ENCODE measurements around the gene GSTM2. TPM values are rescaled to one million over a fixed set of nuclear protein-coding genes. Genes with fewer than 3 reads are reported as not detected.

GSTM2 gene
- total RNA-seq, 1 experiment from 2014 or later = 14.9 TPM

DNA sequence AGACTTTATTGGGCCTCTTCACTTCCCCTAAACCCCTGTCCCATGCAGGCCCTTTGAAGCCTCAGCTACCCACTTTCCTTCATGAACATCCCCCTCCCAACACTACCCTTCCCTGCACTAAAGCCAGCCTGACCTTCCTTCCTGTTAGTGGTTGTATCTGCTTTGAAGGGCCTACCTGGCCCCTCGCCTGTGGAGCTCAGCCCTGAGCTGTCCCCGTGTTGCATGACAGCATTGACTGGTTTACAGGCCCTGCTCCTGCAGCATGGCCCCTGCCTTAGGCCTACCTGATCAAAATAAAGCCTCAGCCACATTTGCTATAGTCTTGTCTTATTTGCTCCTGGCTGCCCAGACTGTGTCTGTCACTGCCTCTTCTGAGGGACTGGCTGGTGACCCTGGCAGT is 6.5 kb upstream of the GSTM2 start:
- no peaks in the 10 kb centered on the region for H3K79me2 ChIP-seq (ENCODE audit: insufficient read depth, low read length)
- no peaks in the 10 kb centered on the region for H3K23me2 ChIP-seq (ENCODE audit: insufficient read length, low read depth, low read length, poor library complexity, severe bottlenecking)
- no peak overlapping the region for H3T11ph ChIP-seq (ENCODE audit: low read length)
- no peak overlapping the region for H2BK20ac ChIP-seq (ENCODE audit: low read depth, low read length, poor library complexity, severe bottlenecking)
- no peak overlapping the region for H2AFZ ChIP-seq (ENCODE audit: low read length)
- TF ChIP-seq, protein P1, sequence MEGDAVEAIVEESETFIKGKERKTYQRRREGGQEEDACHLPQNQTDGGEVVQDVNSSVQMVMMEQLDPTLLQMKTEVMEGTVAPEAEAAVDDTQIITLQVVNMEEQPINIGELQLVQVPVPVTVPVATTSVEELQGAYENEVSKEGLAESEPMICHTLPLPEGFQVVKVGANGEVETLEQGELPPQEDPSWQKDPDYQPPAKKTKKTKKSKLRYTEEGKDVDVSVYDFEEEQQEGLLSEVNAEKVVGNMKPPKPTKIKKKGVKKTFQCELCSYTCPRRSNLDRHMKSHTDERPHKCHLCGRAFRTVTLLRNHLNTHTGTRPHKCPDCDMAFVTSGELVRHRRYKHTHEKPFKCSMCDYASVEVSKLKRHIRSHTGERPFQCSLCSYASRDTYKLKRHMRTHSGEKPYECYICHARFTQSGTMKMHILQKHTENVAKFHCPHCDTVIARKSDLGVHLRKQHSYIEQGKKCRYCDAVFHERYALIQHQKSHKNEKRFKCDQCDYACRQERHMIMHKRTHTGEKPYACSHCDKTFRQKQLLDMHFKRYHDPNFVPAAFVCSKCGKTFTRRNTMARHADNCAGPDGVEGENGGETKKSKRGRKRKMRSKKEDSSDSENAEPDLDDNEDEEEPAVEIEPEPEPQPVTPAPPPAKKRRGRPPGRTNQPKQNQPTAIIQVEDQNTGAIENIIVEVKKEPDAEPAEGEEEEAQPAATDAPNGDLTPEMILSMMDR (conservative IDR thresholded peaks at IDR 0.05) = no peak
- H3K18ac ChIP-seq (ENCODE audit: insufficient read length, low read depth, low read length) = no peak overlapping the region
- no peak overlapping the region for H3K27ac Mint-ChIP-seq
- H3K4me2 ChIP-seq (ENCODE audit: insufficient read depth, insufficient read length, low read length) = no peak overlapping the region
- H3K9ac ChIP-seq (ENCODE audit: extremely low read depth, insufficient read length, low read length) = no peak overlapping the region
- H3K4ac ChIP-seq (ENCODE audit: low read depth, low read length) = no peak overlapping the region
- H3K4me1 Mint-ChIP-seq = peaks cover 0 to 3% of the 10 kb centered on the region in 2 experiments; a peak in 2 of 4 replicates
- H3K9me3 ChIP-seq (ENCODE audit: control insufficient read depth, low read depth, low read length) = no peaks in the 10 kb centered on the region
- no peak overlapping the region for H4K8ac ChIP-seq (replicated peaks; ENCODE audit: insufficient read length, low read depth, low read length)
- no peaks in the 10 kb centered on the region for H3K9me3 Mint-ChIP-seq
- H3K23ac ChIP-seq (ENCODE audit: insufficient read length, low read depth, low read length) = no peak overlapping the region
- DNase-seq = no peak
- H4K91ac ChIP-seq (ENCODE audit: insufficient read length, low read depth, low read length) = no peak overlapping the region
- H3K36me3 Mint-ChIP-seq (ENCODE audit: insufficient read depth in 1 of 3, low read depth in 3 of 3) = no peaks in the 10 kb centered on the region
- H3K27me3 Mint-ChIP-seq (ENCODE audit: low read depth) = no peaks in the 10 kb centered on the region
- no peak overlapping the region for H2BK15ac ChIP-seq (ENCODE audit: low read depth, low read length)
- no peak overlapping the region for H2BK5ac ChIP-seq (ENCODE audit: insufficient read length, low read length)
- H2BK12ac ChIP-seq (ENCODE audit: insufficient read length, low read depth, low read length) = no peak overlapping the region
- no peaks in the 10 kb centered on the region for H4K20me1 ChIP-seq (ENCODE audit: control insufficient read depth, insufficient read depth, insufficient read length)
- no peak overlapping the region for H4K5ac ChIP-seq (ENCODE audit: insufficient read length, low read depth, low read length)
- no peaks in the 10 kb centered on the region for H3K27me3 ChIP-seq (ENCODE audit: insufficient read depth, low read length)
- WGBS (ENCODE audit: extremely low coverage, insufficient read length, low lambda C conversion rate) = no CpG with 5 or more reads among the region's 2 CpGs
- no peak overlapping the region for H3K14ac ChIP-seq (ENCODE audit: insufficient read depth, low read length)
- H2BK120ac ChIP-seq (ENCODE audit: low read depth, low read length, poor library complexity, severe bottlenecking) = no peak overlapping the region
- H3K4me1 ChIP-seq (ENCODE audit: insufficient read depth, low read length) = no peaks in the 10 kb centered on the region
- no peak overlapping the region for H3K56ac ChIP-seq (ENCODE audit: insufficient read length, low read depth, low read length)
- H3K4me3 Mint-ChIP-seq = no peak overlapping the region
- no peak overlapping the region for H2AK5ac ChIP-seq (ENCODE audit: insufficient read length, low read length)
- H3K79me1 ChIP-seq (ENCODE audit: insufficient read depth, low read depth, low read length, poor library complexity, severe bottlenecking) = no peaks in the 10 kb centered on the region
- H3K27ac ChIP-seq (ENCODE audit: insufficient read length, low read depth, low read length) = no peak overlapping the region
